HepG2 (cell line): ENCODE data around the gene MTX3. TPM values are rescaled to one million over a fixed set of nuclear protein-coding genes. Genes with fewer than 3 reads are reported as not detected.

Experiments used
- BCL6 ChIP-seq: IDR thresholded peaks from 2 replicates; pipeline ENCODE4 v1.6.1; 2016; ENCODE audit warnings: missing genetic modification reagents, missing compliant biosample characterization
- ELF4 ChIP-seq: sonication (generic); formaldehyde crosslinking; IDR thresholded peaks from 2 replicates; pipeline ENCODE4 v1.5.0; 2020; ENCODE audit warnings: missing genetic modification reagents, mild to moderate bottlenecking, moderate library complexity, borderline replicate concordance
- HDAC6 ChIP-seq: fragments of 200-600 bp; sonication (generic); IDR thresholded peaks from 2 replicates; pipeline ENCODE4 v1.7.0; 2017; ENCODE audit warnings: mild to moderate bottlenecking, antibody characterized with exemption, low read length, low read depth
- HINFP ChIP-seq: sonication (generic); formaldehyde crosslinking; IDR thresholded peaks from 2 replicates; pipeline ENCODE4 v1.4.0; 2020; ENCODE audit warnings: low read depth, mild to moderate bottlenecking, missing genetic modification reagents
- HOXA5 ChIP-seq: sonication (generic); formaldehyde crosslinking; IDR thresholded peaks from 2 replicates; pipeline ENCODE4 v1.4.0; 2020; ENCODE audit warnings: missing genetic modification reagents
- PHF8 ChIP-seq: sonication (generic); formaldehyde crosslinking; IDR thresholded peaks from 2 replicates; pipeline ENCODE4 v1.5.0; 2020; ENCODE audit warnings: missing genetic modification reagents
- SETDB1 ChIP-seq: sonication (generic); formaldehyde crosslinking; IDR thresholded peaks from 2 replicates; pipeline ENCODE4 v1.5.1; 2020; ENCODE audit warnings: missing genetic modification reagents, mild to moderate bottlenecking, borderline replicate concordance
- SP1 ChIP-seq, 2 experiments: fragments of 450-650 bp in 1 of 2; sonication (generic) in 1 of 2; formaldehyde crosslinking in 1 of 2; IDR thresholded peaks; 2 replicates each; pipeline versions ENCODE4 v1.4.0 to v1.6.1; 2016 to 2020; ENCODE audit warnings: missing genetic modification reagents in 1 of 2
- ZHX2 ChIP-seq, 2 experiments: sonication (generic) in 1 of 2; formaldehyde crosslinking in 1 of 2; IDR thresholded peaks; 2 replicates each; pipeline versions ENCODE4 v1.6.1 to v1.9.0; 2014 to 2022; ENCODE audit warnings: antibody characterized with exemption in 1 of 2, borderline replicate concordance in 1 of 2, inconsistent platforms in 1 of 2, low read depth in 1 of 2, missing genetic modification reagents in 1 of 2
- ZMYM4 ChIP-seq: sonication (generic); formaldehyde crosslinking; IDR thresholded peaks from 2 replicates; pipeline ENCODE4 v1.8.1; 2023; ENCODE audit warnings: mild to moderate bottlenecking, missing genetic modification reagents
- ZNF44 ChIP-seq: sonication (generic); formaldehyde crosslinking; IDR thresholded peaks from 2 replicates; pipeline ENCODE4 v1.5.1; 2020; ENCODE audit warnings: mild to moderate bottlenecking, missing genetic modification reagents
- ZNF543 ChIP-seq: sonication (generic); formaldehyde crosslinking; IDR thresholded peaks from 2 replicates; pipeline ENCODE4 v1.4.0; 2020; ENCODE audit warnings: mild to moderate bottlenecking, missing genetic modification reagents
- ZNF713 ChIP-seq: sonication (generic); formaldehyde crosslinking; IDR thresholded peaks from 2 replicates; pipeline ENCODE4 v1.4.0; 2020; ENCODE audit warnings: mild to moderate bottlenecking, missing genetic modification reagents
- ZNF761 ChIP-seq: sonication (generic); formaldehyde crosslinking; conservative IDR thresholded peaks from 2 replicates; pipeline ENCODE4 v1.4.0; 2020; ENCODE audit warnings: mild to moderate bottlenecking, missing genetic modification reagents
- ZNF781 ChIP-seq: sonication (generic); formaldehyde crosslinking; IDR thresholded peaks from 2 replicates; pipeline ENCODE4 v1.5.1; 2020; ENCODE audit warnings: borderline replicate concordance, mild to moderate bottlenecking, missing genetic modification reagents; ENCODE audit errors: not compliant biosample characterization
- ZNF879 ChIP-seq: sonication (generic); formaldehyde crosslinking; IDR thresholded peaks from 2 replicates; pipeline ENCODE4 v1.8.1; 2023; ENCODE audit warnings: missing genetic modification reagents
- polyA plus RNA-seq, 8 experiments: library from polyadenylated mRNA; depleted of rRNA in 3 of 8; stranded (reverse) in 7 of 8; unstranded in 1 of 8; fragments of >200 nt; fragmentation: Illumina TruSeq in 4 of 8; extraction: Trizol in 4 of 8; gene quantifications; 2 replicates each; pipeline versions ENCODE4 v1.2.1 to v1.2.3, GENCODE V29; 2011 to 2016; ENCODE audit warnings: low read depth in 4 of 8, missing spikeins in 1 of 8, mixed read lengths in 1 of 8; ENCODE audit not compliant: insufficient read depth in 1 of 8
- total RNA-seq, 5 experiments: library from RNA; depleted of rRNA; stranded (reverse); fragments of >200 nt; fragmentation: Illumina TruSeq; extraction: Trizol; gene quantifications; 2 replicates each; pipeline ENCODE4 v1.2.3, GENCODE V29; 2016; ENCODE audit warnings: low read depth in 1 of 5
- TF ChIP-seq, protein P1 (sequence below): sonication (generic); formaldehyde crosslinking; IDR thresholded peaks from 2 replicates; pipeline ENCODE4 v1.5.0; 2020; ENCODE audit warnings: mild to moderate bottlenecking, missing genetic modification reagents, borderline replicate concordance

MTX3 gene
- total and polyA plus RNA-seq, 2 of the 13 experiments (the other 11 are each of a cell fraction or from before 2014, with no cell fraction given): 9.9 to 16.7 TPM

GRCh38 chr5:79990598-79991507 is at the start of gene MTX3 (continued):
- no peak for TF ChIP-seq ZNF543 (CRISPR knock-in tag)
- TF ChIP-seq SETDB1: peak; percentile 74; the same call in 1 of the 2 replicates
- TF ChIP-seq, protein P1, sequence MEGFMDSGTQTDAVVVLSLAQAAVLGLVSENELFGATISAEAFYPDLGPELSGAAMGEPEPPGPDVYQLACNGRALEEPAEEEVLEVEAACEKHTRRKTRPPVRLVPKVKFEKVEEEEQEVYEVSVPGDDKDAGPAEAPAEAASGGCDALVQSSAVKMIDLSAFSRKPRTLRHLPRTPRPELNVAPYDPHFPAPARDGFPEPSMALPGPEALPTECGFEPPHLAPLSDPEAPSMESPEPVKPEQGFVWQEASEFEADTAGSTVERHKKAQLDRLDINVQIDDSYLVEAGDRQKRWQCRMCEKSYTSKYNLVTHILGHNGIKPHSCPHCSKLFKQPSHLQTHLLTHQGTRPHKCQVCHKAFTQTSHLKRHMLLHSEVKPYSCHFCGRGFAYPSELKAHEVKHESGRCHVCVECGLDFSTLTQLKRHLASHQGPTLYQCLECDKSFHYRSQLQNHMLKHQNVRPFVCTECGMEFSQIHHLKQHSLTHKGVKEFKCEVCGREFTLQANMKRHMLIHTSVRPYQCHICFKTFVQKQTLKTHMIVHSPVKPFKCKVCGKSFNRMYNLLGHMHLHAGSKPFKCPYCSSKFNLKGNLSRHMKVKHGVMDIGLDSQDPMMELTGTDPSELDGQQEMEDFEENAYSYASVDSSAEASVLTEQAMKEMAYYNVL (CRISPR knock-in tag): 0 out of 2 replicates have a peak, but pooled peaks have one; percentile 56
- TF ChIP-seq PHF8: peak; percentile 97
- TF ChIP-seq ZMYM4: peak; percentile 95
- no peak for TF ChIP-seq HDAC6
- TF ChIP-seq ZNF761: no peak
- 0 out of 2 replicates have a peak, but pooled peaks have one; percentile 63 for TF ChIP-seq HINFP
- TF ChIP-seq HOXA5 (CRISPR knock-in tag): peak; percentile 19; the same call in 1 of the 2 replicates
- 0 out of 2 replicates have a peak, but pooled peaks have one; percentile 31 for TF ChIP-seq ZNF713 (CRISPR knock-in tag)
- TF ChIP-seq ZNF781 (CRISPR knock-in tag): peak; percentile 74
- peak; percentile 83; the same call in 1 of the 2 replicates for TF ChIP-seq ELF4 (CRISPR knock-in tag)
- TF ChIP-seq BCL6: 0 out of 2 replicates have a peak, but pooled peaks have one; percentile 24
- TF ChIP-seq ZHX2 (IDR thresholded peaks at IDR 0.05; ENCODE audit: low read depth): 0 out of 2 replicates have a peak, but pooled peaks have one; percentile 52
- TF ChIP-seq ZHX2 (CRISPR knock-in tag; IDR thresholded peaks at IDR 0.05; ENCODE audit: borderline replicate concordance): no peak
- TF ChIP-seq ZNF879: peak; percentile 94; the same call in 1 of the 2 replicates
- 0 out of 2 replicates have a peak, but pooled peaks have one; percentile 51 for TF ChIP-seq ZNF44 (CRISPR knock-in tag)
- TF ChIP-seq SP1 (IDR thresholded peaks at IDR 0.05): no peak
- TF ChIP-seq SP1 (CRISPR knock-in tag; IDR thresholded peaks at IDR 0.05): peak; percentile 86
